Stromal cell of bone marrow (primary cell): ENCODE results near the gene FLOT1.
"Not testable (repeated sequence)": the region's sequence is repeated elsewhere in the genome, so short reads cannot be mapped to it uniquely, and the experiment has no call there.

Experiments
- DNase-seq: peaks from one replicate; pipeline ENCODE4 v3.0.0-alpha.2; 2012; ENCODE audit warnings: low read depth

The FLOT1 gene

GRCh38 chr6:30747300-30747687, 4.8 kb upstream of the FLOT1 start:
- no peak for DNase-seq

DNA sequence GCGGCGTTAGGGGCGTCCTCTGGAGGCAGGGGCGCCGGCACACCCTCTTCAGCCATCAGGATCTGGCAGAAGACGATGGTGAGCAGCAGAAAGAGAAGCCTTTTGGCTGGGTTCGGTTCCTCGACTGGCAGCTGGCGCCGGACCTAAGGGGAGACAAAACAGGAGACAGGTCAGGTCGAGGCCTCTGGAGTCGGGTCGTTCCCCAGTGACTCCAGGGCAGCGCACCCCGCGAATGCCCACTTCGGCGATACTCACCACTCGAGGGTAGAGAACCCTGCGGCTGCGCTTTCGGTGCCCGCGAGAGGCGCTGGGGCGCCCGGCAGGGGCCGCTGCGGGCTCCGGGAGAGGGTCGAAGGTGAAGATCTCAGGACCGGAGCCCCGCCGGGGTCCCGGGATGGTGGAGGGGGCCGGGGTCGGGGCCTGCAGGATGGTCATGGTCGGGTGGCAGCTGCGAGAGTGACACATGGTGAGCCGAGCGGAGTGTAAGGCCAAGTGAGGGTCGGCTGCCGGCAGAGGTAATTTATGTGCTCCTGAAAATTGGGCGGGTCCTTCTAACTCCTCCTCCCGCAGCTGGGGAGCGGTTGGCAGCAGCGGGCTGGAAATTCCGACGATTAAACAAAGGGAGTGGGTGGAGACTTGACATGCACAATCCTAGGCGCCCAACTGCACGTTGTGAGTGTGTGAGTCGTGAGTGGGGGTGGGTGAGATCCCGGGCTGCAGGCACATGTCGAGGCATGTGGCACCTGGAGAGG, 1.7 kb upstream of the FLOT1 start, which contains the start of gene IER3:
IER3 (minus strand) TSS at position 494 of the 752 bp plus-strand sequence; CDS start at position 465, 29 bp downstream.
- DNase-seq: peak; percentile 83

GRCh38 chr6:30743099-30744053, 889 bp upstream of the FLOT1 start:
- DNase-seq: no peak

- DNase-seq: no peak
Observed at GRCh38 chr6:30741789-30742315, 635 bp downstream of the FLOT1 start.

DNA sequence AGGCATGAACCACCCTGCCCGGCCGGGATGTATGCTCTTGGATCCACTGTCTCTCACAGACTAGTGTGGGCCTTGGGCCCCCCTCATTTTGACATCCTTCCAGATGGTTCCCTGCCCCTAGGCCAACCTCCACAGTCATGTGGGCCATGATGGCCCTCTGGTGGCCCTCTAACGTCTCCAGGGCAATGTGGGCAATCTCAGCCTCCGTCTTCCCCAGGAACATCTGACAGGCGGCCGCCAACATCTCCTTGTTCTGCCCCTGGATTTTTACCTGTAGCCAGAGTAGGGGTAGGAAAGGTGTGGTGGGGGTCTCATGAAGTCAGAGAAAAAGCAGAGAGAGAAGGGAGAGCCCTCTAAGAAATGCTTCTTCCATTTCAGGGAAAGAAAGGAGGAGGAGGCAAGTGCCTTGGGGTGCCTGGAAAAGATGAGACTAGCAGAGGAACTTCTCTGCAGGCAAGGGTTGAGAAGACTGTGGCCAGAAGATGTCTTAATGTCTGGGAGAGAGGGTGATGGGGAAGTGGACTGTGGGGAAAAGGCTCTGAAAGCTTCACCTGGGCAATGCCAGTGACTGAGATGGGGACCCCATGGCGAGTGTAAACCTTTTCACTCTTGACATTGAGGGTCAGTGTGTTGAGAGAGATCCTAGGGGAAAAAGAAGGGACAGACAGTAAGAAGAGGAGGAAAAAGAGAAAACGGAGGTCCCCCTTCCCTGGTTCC, 1.3 kb downstream of the FLOT1 start:
- no peak for DNase-seq

DNA sequence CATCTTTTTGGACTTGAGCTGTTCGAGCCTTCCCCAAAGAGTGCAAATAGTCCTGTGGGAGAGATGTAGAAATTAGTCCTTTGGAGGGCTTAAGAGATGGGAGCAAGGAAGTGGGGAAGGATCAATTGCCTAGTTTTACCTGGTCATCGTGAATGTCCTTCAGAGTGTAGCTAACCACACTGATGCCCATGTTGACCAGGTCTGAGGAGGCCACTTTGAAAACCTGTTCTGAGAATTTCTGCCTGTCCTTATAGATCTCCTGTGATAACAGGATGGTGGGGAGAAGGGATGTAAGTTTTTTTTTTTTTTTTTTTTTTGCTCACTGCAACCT, 2.0 kb downstream of the FLOT1 start:
- no peak for DNase-seq

DNA sequence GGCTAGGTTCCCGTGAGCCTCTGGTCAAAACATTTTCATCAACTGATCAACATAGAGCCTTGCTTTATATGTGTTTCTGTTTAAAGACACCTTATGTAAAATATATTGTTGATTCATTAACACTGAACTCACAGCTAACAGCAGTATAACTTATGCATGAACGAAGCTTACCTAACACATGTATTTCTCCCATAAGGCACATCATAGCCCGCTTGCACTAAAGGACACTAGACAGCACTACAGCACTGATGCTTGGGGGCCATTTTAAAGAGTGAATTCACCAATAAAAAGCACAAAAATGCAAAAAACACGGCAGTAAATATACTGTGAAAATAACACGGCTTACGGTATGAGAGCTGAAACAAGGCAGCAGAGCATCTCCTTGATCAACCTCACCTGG, 4.0 kb downstream of the FLOT1 start:
- DNase-seq: no peak

GRCh38 chr6:30735668-30736314, 6.7 kb downstream of the FLOT1 start:
- no peak for DNase-seq

DNA sequence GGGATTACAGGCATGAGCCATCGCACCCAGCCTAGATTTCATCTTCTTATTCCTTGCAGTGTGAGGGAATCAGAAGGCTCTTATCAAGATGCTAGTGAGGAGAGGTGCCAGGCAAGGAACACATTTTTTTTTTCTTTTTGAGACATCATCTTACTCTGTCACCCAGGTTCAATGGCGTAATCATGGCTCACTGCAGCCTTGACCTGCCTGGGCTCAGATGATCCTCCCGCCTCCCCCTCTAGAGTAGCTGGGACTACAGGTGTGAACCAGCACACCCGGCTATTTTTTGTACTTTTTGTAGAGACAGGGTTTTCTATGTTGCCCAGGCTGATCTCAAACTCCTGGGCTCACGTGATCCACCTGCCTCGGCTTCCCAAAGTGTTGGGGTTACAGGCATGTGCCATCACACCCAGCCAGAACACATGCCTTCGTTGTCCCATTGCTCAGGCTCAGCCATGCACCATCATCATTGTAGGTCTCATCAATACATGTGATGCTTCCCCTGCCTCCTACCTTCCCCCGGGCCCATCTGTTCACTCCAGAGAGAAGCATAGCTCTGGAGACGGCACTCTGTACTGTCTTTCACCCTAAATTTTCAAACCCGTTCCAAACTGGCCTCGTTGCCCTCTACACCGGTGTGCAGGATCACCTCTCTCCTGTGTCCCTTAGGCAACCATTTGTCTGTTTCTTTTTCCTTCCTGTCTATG, 10.1 kb downstream of the FLOT1 start:
- no peak for DNase-seq

DNA sequence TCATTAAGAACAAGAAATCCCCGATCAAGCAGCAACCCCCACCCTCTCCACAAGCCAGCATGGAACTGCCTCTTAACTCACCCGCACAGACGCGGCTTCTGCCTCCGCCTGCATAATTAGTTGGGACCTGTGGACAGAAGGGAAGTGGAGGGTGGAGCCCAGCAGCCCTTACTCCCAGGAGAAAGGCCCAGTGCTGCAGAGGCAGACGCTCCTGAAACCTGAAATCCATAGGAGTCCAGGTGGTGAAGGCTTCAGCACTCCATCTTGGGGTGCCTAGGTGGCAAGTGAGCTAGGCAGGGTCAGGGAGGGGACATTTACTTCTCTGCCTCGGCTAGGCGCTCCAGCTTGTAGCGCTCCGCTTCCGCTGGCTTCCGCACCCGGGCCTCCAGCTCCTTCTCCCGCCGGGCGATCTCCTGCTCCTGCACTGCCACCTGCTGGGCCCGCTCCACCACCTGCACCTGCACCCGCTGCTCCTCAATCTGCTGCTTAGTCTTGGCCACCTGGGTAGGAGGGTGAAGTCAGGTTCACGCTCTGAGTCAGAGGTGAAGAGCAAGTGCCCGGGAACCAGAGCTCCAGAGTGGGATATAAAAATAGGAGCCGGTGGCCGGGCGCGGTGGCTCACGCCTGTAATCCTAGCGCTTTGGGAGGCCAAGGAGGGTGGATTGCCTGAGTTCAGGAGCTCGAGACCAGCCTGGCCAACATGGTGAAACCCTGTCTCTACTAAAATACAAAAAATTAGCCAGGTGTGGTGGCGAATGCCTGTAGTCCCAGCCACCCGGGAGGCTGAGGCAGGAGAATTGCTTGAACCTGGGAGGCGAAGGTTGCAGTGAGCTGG, 11.7 kb downstream of the FLOT1 start:
- no peak for DNase-seq

DNA sequence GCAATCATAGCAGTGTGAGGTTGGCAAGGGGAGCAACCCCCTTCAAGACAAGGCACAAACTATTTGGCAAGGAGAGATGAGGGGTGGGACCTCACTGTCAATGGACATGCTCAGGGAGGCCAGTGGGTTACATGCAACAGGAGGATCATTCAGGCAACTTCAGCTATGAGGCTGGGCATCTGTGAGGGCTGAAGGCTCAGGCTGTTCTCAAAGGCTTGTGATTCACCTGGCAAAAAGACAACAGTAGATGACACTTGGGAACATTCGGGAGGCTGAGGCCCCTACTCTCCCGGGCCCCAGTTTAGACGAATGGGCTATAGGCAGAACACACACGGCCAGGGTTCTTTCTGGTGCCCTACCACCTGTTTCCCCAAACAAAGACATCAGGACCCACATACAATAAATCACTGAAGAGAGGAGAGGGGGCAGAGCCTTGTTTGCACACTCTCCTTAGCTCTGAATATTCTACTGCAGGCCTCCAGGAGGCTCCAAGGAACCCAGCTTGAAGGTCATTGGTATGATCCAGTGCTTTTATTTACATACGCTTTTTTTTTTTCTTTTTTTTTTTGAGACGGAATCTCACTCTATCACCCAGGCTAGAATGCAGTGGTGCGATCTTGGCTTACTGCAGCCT, 14.4 kb downstream of the FLOT1 start:
- no peak for DNase-seq

GRCh38 chr6:30726506-30727413, 15.7 kb downstream of the FLOT1 start:
- DNase-seq: no peak

DNA sequence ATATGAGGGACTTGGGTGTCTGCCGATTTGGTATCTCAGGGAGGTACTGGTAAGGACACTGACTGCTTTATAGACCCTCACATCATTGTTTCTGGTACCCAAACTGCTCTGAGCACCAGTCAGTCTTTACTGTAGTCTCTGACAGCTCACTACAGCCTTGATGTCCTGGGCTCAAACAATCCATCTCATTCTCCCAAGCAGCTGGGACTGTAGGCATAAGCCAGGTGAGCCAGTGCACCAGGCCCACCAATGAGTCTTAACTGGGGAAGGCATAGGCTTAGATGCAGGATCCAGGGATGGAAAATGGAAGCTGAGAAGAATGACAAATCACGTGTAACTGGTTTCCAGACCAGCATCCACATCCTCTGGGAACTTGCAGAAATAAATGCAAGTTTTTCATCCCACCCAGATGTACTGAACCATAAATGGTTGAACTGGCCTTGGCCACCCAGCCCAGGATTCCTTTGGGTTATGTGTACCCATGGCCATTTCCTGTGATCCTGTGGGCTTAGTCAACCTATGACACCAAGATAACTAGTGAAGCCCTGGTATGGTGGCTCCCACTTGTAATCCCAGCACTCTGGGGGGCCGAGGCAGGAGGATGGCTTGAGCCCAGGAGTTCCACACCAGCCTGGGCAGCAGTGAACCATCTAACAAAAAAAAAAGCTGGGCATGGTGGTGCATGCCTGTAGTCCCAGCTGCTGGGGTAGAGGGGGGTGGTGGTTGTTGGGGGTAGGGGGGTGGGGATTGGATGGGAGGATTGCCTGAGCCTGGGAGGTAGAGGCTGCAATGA, 16.6 kb downstream of the FLOT1 start:
- no peak for DNase-seq

- no peak for DNase-seq
Observed at GRCh38 chr6:30724906-30725667, 17.4 kb downstream of the FLOT1 start.

DNA sequence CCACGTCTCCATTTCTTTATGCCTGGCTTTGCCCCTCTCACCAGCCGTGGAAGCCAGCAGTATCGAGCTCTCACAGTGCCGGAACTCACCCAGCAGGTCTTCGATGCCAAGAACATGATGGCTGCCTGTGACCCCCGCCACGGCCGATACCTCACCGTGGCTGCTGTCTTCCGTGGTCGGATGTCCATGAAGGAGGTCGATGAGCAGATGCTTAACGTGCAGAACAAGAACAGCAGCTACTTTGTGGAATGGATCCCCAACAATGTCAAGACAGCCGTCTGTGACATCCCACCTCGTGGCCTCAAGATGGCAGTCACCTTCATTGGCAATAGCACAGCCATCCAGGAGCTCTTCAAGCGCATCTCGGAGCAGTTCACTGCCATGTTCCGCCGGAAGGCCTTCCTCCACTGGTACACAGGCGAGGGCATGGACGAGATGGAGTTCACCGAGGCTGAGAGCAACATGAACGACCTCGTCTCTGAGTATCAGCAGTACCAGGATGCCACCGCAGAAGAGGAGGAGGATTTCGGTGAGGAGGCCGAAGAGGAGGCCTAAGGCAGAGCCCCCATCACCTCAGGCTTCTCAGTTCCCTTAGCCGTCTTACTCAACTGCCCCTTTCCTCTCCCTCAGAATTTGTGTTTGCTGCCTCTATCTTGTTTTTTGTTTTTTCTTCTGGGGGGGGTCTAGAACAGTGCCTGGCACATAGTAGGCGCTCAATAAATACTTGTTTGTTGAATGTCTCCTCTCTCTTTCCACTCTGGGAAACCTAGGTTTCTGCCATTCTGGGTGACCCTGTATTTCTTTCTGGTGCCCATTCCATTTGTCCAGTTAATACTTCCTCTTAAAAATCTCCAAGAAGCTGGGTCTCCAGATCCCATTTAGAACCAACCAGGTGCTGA, 18.4 kb downstream of the FLOT1 start:
- DNase-seq: not testable (repeated sequence)
